Central memory CD8-positive, alpha-beta T cell (primary cell): Measurements from ENCODE around the gene SPTAN1.

Experiments used
- ATAC-seq: fragments of 150-1000 bp; cut with Tn5 transposase; replicated peaks from 2 replicates; pipeline ENCODE4 v1.10.0; 2022; ENCODE audit warnings: mild to moderate bottlenecking, moderate FRiP score, moderate number of reproducible peaks; ENCODE audit not compliant: poor library complexity, severe bottlenecking; ENCODE audit errors: extremely low read depth
- DNase-seq, 2 donors: peaks; one replicate each; pipeline ENCODE4 v3.0.0; 2021; ENCODE audit warnings: low spot score in 2 of 2
- H3K27ac Mint-ChIP-seq: one replicate; pipeline ENCODE4 v1.8.0; 2022; ENCODE audit warnings: low read depth, mild to moderate bottlenecking, moderate library complexity, mixed read lengths
- H3K27me3 Mint-ChIP-seq: one replicate; pipeline ENCODE4 v1.8.0; 2022; ENCODE audit warnings: mixed read lengths
- H3K36me3 Mint-ChIP-seq: one replicate; pipeline ENCODE4 v1.8.0; 2022; ENCODE audit warnings: mild to moderate bottlenecking, moderate library complexity, mixed read lengths; ENCODE audit not compliant: insufficient read depth
- H3K4me1 Mint-ChIP-seq: one replicate; pipeline ENCODE4 v1.8.0; 2022; ENCODE audit warnings: mixed read lengths
- H3K4me3 Mint-ChIP-seq: one replicate; pipeline ENCODE4 v1.8.0; 2022; ENCODE audit warnings: mild to moderate bottlenecking, moderate library complexity, mixed read lengths
- H3K9me3 Mint-ChIP-seq: one replicate; pipeline ENCODE4 v1.8.0; 2022; ENCODE audit warnings: mixed read lengths

SPTAN1 gene

GRCh38 chr9:128619779-128620178 is 67.4 kb downstream of the SPTAN1 start:
- no peak for DNase-seq
- no peak for ATAC-seq
- Mint-ChIP-seq H3K4me1 (no peaks in the 10 kb centered on the region), H3K27ac (no peak overlapping the region), H3K4me3 (no peak overlapping the region), H3K36me3 (peaks cover 74% of the 10 kb centered on the region), H3K9me3 (no peaks in the 10 kb centered on the region), H3K27me3 (no peaks in the 10 kb centered on the region)

DNA sequence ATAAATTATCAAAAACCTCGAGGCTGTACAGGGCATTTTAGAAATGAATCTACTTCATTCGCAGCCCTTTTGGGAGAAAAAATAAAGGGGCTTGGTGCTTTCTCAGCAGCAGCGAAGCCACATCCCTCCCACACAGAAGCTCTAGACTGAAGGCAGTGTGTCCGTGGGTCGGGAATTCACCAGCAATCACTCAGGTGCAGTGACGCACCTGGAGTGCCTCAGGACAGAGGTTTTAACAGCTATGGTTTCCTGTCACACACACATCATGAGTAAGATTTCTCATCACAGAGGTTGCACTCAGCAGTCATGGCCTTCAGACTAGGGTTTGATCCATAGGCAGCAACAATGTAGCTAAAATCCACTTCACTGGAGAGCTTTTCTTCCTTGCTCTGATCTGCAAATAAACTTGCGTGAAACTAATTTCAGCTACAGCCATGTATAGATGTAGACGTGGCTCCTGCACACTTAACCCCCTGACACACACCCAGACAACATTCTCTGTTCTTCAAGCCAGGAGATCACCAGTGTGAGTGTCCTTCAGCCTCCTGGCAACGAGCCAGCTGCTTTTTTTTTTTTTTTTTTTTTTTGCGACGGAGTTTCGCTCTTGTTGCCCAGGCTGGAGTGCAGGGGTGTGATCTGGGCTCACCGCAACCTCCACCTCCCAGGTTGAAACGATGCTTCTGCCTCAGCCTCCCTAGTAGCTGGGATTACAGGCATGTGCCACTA is 69.5 kb downstream of the SPTAN1 start:
- Mint-ChIP-seq H3K36me3 (peaks cover 74% of the 10 kb centered on the region), H3K9me3 (no peaks in the 10 kb centered on the region), H3K4me3 (no peak overlapping the region), H3K27me3 (no peaks in the 10 kb centered on the region), H3K4me1 (no peaks in the 10 kb centered on the region), H3K27ac (no peak overlapping the region)
- no peak for ATAC-seq
- no peak for DNase-seq

- Mint-ChIP-seq H3K9me3 (no peaks in the 10 kb centered on the region), H3K27me3 (no peaks in the 10 kb centered on the region), H3K36me3 (peaks cover 58% of the 10 kb centered on the region), H3K27ac (no peak overlapping the region), H3K4me3 (no peak overlapping the region), H3K4me1 (no peaks in the 10 kb centered on the region)
- ATAC-seq = no peak
- no peak for DNase-seq
These were observed 72.2 kb downstream of the SPTAN1 start for GRCh38 chr9:128624566-128624965.

- ATAC-seq = no peak
- H3K4me3 Mint-ChIP-seq = no peak overlapping the region
- no peaks in the 10 kb centered on the region for H3K9me3 Mint-ChIP-seq
- no peak for DNase-seq
- peaks cover 54% of the 10 kb centered on the region for H3K36me3 Mint-ChIP-seq
- H3K27me3 Mint-ChIP-seq = no peaks in the 10 kb centered on the region
- no peak overlapping the region for H3K27ac Mint-ChIP-seq
- peaks cover 4% of the 10 kb centered on the region for H3K4me1 Mint-ChIP-seq
These were observed 73.2 kb downstream of the SPTAN1 start for GRCh38 chr9:128625391-128626146.

DNA sequence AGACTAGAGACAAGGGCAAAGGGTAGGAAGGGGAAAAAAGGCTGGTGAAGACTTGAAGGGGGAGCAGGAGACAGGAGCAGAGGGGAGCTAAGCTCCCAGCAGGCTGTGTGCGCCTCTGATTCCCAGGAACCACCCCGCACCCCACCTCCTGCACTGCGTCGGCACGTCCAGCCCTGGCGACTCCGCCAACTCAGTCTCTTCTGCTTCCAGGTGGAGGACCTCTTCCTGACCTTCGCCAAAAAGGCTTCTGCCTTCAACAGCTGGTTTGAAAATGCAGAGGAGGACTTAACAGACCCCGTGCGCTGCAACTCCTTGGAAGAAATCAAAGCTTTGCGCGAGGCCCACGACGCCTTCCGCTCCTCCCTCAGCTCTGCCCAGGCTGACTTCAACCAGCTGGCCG is 73.8 kb downstream of the SPTAN1 start:
- Mint-ChIP-seq H3K4me1 (peaks cover 5% of the 10 kb centered on the region), H3K27me3 (no peaks in the 10 kb centered on the region), H3K4me3 (no peak overlapping the region), H3K36me3 (peaks cover 48% of the 10 kb centered on the region), H3K27ac (no peak overlapping the region), H3K9me3 (no peaks in the 10 kb centered on the region)
- no peak for DNase-seq
- no peak for ATAC-seq

DNA sequence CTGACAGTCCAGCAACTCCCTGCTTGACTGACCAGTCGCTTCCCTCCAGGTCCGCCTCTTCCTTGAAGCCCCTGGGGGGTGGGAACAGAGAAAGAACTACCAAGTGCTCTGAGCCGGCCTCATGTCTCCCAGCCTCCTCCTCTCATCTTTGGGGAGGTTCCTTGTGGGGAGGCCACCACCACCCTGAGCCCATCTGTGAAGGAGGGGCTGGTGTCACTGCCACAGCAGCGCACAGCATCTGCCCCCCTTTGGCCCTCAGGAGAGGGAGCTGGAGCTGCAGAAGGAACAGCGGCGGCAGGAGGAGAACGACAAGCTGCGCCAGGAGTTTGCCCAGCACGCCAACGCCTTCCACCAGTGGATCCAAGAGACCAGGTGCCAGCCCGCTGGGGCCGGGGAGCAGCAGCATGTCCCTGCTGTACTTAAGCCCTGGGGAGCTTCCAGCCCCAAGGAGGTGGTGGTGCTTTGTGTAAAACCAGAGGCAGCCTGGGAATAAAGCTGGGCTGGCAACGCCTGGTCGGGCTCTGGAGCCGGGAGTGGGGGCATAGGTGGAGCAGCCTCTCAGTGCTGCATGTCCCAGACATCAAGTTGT is 74.8 kb downstream of the SPTAN1 start:
- DNase-seq = no peak
- no peak for ATAC-seq
- no peak overlapping the region for H3K4me3 Mint-ChIP-seq
- H3K27ac Mint-ChIP-seq = no peak overlapping the region
- H3K36me3 Mint-ChIP-seq = peaks cover 53% of the 10 kb centered on the region
- H3K4me1 Mint-ChIP-seq = peaks cover 5% of the 10 kb centered on the region
- no peaks in the 10 kb centered on the region for H3K9me3 Mint-ChIP-seq
- no peaks in the 10 kb centered on the region for H3K27me3 Mint-ChIP-seq

GRCh38 chr9:128627906-128628305 is 75.5 kb downstream of the SPTAN1 start:
- Mint-ChIP-seq H3K9me3 (no peaks in the 10 kb centered on the region), H3K27ac (no peak overlapping the region), H3K36me3 (peaks cover 52% of the 10 kb centered on the region), H3K27me3 (no peaks in the 10 kb centered on the region), H3K4me3 (no peak overlapping the region), H3K4me1 (peaks cover 5% of the 10 kb centered on the region)
- DNase-seq (no peak), ATAC-seq (no peak)

DNA sequence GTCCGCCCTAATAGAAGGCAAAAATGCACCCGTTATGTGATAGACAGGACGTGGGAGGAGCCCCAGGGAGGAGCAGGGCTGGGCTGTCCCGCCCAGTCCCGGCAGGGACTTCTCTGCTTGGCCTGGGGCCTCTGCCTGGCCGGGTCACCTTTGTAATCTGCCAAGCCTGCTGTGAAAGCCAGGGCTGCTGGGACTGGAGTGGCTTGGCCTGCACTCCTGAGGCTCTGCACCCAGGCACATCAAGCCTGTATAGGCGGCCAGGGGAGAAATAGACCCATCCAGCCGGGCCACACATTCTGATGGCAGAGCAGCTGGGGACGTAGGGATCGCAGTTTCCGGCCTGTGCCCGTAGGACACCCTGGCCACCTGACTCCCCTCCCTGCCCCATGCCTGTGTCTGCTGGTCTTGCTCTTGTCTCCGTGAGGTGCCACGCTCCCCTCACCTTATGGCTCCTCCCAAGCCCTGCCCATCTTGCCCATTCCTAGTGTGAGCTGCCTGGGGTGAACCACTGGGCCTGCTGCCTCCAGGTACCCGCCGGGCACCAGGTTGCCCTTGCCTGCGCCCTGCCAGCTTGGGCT is 76.2 kb downstream of the SPTAN1 start:
- Mint-ChIP-seq H3K27me3 (no peaks in the 10 kb centered on the region), H3K4me1 (peaks cover 5% of the 10 kb centered on the region), H3K9me3 (no peaks in the 10 kb centered on the region), H3K36me3 (peaks cover 51% of the 10 kb centered on the region), H3K4me3 (no peak overlapping the region), H3K27ac (no peak overlapping the region)
- ATAC-seq = no peak
- no peak for DNase-seq

GRCh38 chr9:128629136-128629535 is 76.7 kb downstream of the SPTAN1 start:
- ATAC-seq (no peak), DNase-seq (no peak)
- no peaks in the 10 kb centered on the region for H3K9me3 Mint-ChIP-seq
- peaks cover 5% of the 10 kb centered on the region for H3K4me1 Mint-ChIP-seq
- no peak overlapping the region for H3K4me3 Mint-ChIP-seq
- no peaks in the 10 kb centered on the region for H3K27me3 Mint-ChIP-seq
- peaks cover 50% of the 10 kb centered on the region for H3K36me3 Mint-ChIP-seq
- peak overlapping the region; percentile 62 for H3K27ac Mint-ChIP-seq

- Mint-ChIP-seq H3K27ac (peak overlapping the region; percentile 83), H3K9me3 (no peaks in the 10 kb centered on the region), H3K36me3 (peaks cover 45% of the 10 kb centered on the region), H3K4me3 (no peak overlapping the region), H3K4me1 (peaks cover 5% of the 10 kb centered on the region), H3K27me3 (no peaks in the 10 kb centered on the region)
- ATAC-seq (no peak), DNase-seq (no peak)
These were observed 77.6 kb downstream of the SPTAN1 start for GRCh38 chr9:128629852-128630545.

GRCh38 chr9:128631636-128632035 is 79.2 kb downstream of the SPTAN1 start:
- no peak overlapping the region for H3K4me3 Mint-ChIP-seq
- H3K4me1 Mint-ChIP-seq = peaks cover 5% of the 10 kb centered on the region
- no peaks in the 10 kb centered on the region for H3K9me3 Mint-ChIP-seq
- H3K27ac Mint-ChIP-seq = no peak overlapping the region
- DNase-seq = no peak
- no peaks in the 10 kb centered on the region for H3K27me3 Mint-ChIP-seq
- H3K36me3 Mint-ChIP-seq = peaks cover 30% of the 10 kb centered on the region
- no peak for ATAC-seq

DNA sequence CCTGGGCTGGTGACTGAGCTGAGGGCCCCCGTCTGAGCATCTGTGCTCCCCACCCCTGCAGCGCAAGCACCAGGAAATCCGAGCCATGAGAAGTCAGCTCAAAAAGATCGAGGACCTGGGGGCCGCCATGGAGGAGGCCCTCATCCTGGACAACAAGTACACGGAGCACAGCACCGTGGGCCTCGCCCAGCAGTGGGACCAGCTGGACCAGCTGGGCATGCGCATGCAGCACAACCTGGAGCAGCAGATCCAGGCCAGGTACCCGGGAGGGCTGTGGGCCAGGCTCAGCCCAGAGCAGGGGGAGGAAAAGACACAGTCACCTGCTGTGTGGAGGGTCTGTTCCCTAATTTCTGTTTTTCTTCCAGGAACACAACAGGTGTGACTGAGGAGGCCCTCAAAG is 79.7 kb downstream of the SPTAN1 start:
- peaks cover 29% of the 10 kb centered on the region for H3K36me3 Mint-ChIP-seq
- ATAC-seq = no peak
- no peak overlapping the region for H3K4me3 Mint-ChIP-seq
- no peak for DNase-seq
- no peak overlapping the region for H3K27ac Mint-ChIP-seq
- H3K9me3 Mint-ChIP-seq = no peaks in the 10 kb centered on the region
- H3K4me1 Mint-ChIP-seq = peaks cover 5% of the 10 kb centered on the region
- H3K27me3 Mint-ChIP-seq = no peaks in the 10 kb centered on the region
